Upper lobe of left lung (tissue), 4 donors: ENCODE measurements around the gene MLLT3.

Experiments used
- EP300 ChIP-seq, 4 donors: sonication (generic); formaldehyde crosslinking; IDR thresholded peaks; one replicate each; pipeline ENCODE4 v1.5.1; 2017; ENCODE audit warnings: antibody characterized with exemption in 4 of 4, control low read depth in 2 of 4
- POLR2A ChIP-seq, 4 donors: fragments of 450-650 bp; IDR thresholded peaks; one replicate each; pipeline ENCODE4 v1.5.1; 2016 to 2017; ENCODE audit warnings: antibody characterized with exemption in 4 of 4, mild to moderate bottlenecking in 2 of 4
- POLR2AphosphoS5 ChIP-seq, 2 donors: sonication (generic); formaldehyde crosslinking; IDR thresholded peaks; one replicate each; pipeline ENCODE4 v1.5.1; 2017; ENCODE audit warnings: antibody characterized with exemption in 2 of 2
- TF ChIP-seq, protein P1 (sequence below), 6 experiments: fragments of 450-650 bp in 4 of 6; fragments of 200-600 bp in 2 of 6; sonication (generic) in 2 of 6; IDR thresholded peaks; one replicate each; pipeline ENCODE4 v1.5.1; 2016 to 2019; ENCODE audit warnings: antibody characterized with exemption in 6 of 6

DNA sequence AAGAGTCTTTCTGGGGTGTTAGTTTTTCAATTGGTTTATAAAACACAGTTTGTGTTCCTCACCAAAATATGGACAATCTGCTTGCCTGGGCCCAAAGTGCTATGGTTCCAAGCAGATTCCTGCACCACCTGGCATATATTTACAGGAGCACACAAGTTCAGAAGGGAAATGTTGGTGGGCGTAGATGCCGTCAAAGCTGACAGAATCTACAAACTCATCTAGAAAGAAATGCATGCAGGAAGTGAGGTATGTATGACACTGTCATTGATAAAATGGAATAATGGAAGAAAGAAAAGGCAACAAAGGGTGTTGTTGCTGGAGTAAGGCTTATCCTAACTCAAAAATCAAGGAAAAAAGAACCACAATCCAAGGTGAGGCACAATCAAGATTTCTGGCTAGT lies 225.8 kb downstream of the MLLT3 start:
- TF ChIP-seq, protein P1, sequence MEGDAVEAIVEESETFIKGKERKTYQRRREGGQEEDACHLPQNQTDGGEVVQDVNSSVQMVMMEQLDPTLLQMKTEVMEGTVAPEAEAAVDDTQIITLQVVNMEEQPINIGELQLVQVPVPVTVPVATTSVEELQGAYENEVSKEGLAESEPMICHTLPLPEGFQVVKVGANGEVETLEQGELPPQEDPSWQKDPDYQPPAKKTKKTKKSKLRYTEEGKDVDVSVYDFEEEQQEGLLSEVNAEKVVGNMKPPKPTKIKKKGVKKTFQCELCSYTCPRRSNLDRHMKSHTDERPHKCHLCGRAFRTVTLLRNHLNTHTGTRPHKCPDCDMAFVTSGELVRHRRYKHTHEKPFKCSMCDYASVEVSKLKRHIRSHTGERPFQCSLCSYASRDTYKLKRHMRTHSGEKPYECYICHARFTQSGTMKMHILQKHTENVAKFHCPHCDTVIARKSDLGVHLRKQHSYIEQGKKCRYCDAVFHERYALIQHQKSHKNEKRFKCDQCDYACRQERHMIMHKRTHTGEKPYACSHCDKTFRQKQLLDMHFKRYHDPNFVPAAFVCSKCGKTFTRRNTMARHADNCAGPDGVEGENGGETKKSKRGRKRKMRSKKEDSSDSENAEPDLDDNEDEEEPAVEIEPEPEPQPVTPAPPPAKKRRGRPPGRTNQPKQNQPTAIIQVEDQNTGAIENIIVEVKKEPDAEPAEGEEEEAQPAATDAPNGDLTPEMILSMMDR (IDR thresholded peaks at IDR 0.05): no peak
- TF ChIP-seq POLR2A (IDR thresholded peaks at IDR 0.05): no peak
- no peak for TF ChIP-seq POLR2AphosphoS5 (IDR thresholded peaks at IDR 0.05)
- no peak for TF ChIP-seq EP300 (IDR thresholded peaks at IDR 0.05)
